ENCODE results near the gene TRPM2.

DNA sequence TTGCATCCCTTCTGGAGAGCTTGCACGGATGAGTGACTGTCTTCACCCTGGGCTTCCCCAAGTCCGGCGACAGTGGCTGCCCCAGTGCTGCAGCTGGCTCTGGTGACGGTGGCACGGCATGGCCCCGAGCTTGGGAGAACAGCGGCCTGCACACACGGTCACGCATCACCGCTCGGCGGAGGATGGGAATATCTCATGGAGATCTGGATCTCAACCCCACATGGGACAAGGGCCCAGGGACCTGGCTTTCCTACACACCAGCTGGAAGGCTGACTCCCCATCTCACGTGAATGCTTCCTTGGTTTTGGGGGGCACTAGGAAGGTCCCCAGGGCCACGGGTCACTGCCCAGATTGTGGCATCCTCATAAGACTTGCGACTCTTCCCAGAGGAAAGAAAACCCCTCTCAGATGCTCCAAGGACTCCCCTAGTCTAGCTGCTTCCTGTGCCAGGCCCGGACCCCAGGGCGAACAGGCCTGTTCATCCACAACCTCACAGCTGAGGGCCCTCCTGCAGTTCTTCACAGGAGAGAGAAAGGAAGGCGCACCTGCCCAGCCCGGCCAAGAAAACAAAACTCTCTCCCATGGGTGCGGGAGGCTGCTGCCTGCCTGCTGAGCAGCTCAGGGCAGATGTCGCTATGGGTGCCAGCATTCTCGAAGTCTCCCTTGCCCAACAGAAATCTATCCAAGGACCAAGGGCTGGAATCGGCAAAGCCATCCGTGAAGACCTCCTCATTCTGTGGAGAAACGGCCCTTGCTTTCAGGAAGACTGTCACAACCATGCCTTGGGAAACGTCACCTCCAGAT lies 24.1 kb upstream of the TRPM2 start:
- TF ChIP-seq, protein P1, sequence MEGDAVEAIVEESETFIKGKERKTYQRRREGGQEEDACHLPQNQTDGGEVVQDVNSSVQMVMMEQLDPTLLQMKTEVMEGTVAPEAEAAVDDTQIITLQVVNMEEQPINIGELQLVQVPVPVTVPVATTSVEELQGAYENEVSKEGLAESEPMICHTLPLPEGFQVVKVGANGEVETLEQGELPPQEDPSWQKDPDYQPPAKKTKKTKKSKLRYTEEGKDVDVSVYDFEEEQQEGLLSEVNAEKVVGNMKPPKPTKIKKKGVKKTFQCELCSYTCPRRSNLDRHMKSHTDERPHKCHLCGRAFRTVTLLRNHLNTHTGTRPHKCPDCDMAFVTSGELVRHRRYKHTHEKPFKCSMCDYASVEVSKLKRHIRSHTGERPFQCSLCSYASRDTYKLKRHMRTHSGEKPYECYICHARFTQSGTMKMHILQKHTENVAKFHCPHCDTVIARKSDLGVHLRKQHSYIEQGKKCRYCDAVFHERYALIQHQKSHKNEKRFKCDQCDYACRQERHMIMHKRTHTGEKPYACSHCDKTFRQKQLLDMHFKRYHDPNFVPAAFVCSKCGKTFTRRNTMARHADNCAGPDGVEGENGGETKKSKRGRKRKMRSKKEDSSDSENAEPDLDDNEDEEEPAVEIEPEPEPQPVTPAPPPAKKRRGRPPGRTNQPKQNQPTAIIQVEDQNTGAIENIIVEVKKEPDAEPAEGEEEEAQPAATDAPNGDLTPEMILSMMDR (conservative IDR thresholded peaks at IDR 0.05): no peak
- TF ChIP-seq EZH2 (IDR thresholded peaks at IDR 0.05; ENCODE audit: low read depth): no peak
